Measurements from ENCODE around the gene FOXD2. TPM values are rescaled to one million over a fixed set of nuclear protein-coding genes. Genes with fewer than 3 reads are reported as not detected.

FOXD2 gene
- total RNA-seq, 4 donors from 2014 or later: under 0.01 to 0.57 (median 0.19) TPM; not detected in 1

DNA sequence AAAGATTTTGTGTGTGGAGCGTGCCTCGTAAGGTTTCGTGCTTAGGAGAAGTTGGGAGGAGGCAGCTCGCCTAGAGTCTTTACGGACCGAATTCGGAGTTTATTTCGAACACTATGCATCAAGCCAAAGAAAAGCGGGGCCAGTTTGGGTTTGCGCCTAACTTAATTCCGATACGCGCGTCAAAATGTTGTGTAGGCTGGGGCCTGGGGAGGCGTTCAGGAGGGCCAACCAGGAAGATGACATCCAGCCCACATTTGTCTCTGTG, 6.4 kb downstream of the FOXD2 start:
- intact Hi-C loops (cut with DNase I): no loop called here
- H3K9me3 ChIP-seq: no peaks in the 10 kb centered on the region
- no peaks in the 10 kb centered on the region for H3K36me3 ChIP-seq
- H3K27me3 ChIP-seq: peaks cover 14 to 98% (median 78%) of the 10 kb centered on the region in 4 donors
- TF ChIP-seq, protein P1, sequence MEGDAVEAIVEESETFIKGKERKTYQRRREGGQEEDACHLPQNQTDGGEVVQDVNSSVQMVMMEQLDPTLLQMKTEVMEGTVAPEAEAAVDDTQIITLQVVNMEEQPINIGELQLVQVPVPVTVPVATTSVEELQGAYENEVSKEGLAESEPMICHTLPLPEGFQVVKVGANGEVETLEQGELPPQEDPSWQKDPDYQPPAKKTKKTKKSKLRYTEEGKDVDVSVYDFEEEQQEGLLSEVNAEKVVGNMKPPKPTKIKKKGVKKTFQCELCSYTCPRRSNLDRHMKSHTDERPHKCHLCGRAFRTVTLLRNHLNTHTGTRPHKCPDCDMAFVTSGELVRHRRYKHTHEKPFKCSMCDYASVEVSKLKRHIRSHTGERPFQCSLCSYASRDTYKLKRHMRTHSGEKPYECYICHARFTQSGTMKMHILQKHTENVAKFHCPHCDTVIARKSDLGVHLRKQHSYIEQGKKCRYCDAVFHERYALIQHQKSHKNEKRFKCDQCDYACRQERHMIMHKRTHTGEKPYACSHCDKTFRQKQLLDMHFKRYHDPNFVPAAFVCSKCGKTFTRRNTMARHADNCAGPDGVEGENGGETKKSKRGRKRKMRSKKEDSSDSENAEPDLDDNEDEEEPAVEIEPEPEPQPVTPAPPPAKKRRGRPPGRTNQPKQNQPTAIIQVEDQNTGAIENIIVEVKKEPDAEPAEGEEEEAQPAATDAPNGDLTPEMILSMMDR (IDR thresholded peaks at IDR 0.05): no peak
- TF ChIP-seq EP300 (IDR thresholded peaks at IDR 0.05) (no peak), POLR2A (IDR thresholded peaks at IDR 0.05; ENCODE audit: low read depth) (no peak), POLR2AphosphoS5 (IDR thresholded peaks at IDR 0.05) (no peak)
- DNase-seq (ENCODE audit: extremely low spot score): no peak
- H3K4me3 ChIP-seq: peak overlapping the region; percentile 16 to 50 (median 36)
- no peak overlapping the region for H3K27ac ChIP-seq (replicated peaks in 1 of 4)
- peaks cover 12 to 23% (median 20%) of the 10 kb centered on the region in 4 donors for H3K4me1 ChIP-seq
- WGBS: 13% methylated on average over 15 of the region's 15 CpGs

DNA sequence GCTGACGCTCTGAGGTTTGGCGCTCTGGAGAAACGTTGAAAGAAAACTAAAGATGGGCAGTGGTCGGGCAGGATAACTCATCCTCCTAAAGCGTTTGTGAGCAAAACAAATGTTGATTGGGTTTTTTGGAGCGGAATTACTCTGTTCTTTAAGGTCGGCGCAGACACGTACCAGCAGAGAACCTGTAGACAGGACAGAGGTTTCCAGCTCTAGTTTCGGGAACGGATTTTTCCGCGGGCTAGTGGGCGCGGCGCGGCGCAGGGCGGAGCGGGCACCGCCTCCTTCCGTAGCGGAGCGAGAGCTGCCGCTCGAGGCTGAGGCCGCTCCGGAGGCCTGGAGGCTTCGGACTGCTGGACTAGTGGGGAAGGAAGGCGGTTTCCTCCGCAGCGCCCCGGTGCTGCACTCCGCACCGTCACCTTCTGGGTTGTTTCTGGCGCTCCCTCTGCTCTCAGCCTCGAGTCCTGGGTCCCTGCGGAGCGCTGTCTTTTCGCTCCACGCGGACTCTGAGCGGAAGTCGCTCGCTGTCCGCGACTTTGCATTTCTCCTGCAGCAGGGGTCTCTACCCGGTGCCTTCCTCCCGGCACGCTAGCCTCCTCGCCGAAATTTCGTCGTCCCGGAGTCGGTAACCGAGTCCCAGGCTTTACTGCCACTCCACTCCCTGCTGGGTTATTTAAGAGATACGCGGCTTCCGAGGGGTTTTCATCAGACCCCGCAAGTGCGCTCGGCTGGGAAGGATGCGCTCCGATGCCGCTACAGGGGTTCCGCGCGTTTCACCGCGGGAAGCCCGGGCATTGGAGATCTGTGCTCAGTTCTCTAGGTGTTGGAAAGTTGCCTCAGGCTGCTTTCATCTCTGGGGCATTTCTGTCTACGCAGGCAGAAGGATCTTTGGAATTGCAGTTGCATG, 7.0 kb downstream of the FOXD2 start:
- TF ChIP-seq POLR2AphosphoS5 (IDR thresholded peaks at IDR 0.05): no peak
- TF ChIP-seq, protein P1 (IDR thresholded peaks at IDR 0.05): no peak
- no peaks in the 10 kb centered on the region for H3K36me3 ChIP-seq
- H3K4me3 ChIP-seq: peak overlapping the region; percentile 16 to 50 (median 36)
- DNase-seq (ENCODE audit: extremely low spot score): no peak
- intact Hi-C loops (cut with DNase I): no loop called here
- WGBS: 6% methylated on average over 17 of the region's 73 CpGs
- H3K4me1 ChIP-seq: peaks cover 12 to 25% (median 19%) of the 10 kb centered on the region in 4 donors
- H3K27me3 ChIP-seq: peaks cover 12 to 98% (median 78%) of the 10 kb centered on the region in 4 donors
- H3K27ac ChIP-seq (replicated peaks in 1 of 4): no peak overlapping the region
- H3K9me3 ChIP-seq: no peaks in the 10 kb centered on the region

DNA sequence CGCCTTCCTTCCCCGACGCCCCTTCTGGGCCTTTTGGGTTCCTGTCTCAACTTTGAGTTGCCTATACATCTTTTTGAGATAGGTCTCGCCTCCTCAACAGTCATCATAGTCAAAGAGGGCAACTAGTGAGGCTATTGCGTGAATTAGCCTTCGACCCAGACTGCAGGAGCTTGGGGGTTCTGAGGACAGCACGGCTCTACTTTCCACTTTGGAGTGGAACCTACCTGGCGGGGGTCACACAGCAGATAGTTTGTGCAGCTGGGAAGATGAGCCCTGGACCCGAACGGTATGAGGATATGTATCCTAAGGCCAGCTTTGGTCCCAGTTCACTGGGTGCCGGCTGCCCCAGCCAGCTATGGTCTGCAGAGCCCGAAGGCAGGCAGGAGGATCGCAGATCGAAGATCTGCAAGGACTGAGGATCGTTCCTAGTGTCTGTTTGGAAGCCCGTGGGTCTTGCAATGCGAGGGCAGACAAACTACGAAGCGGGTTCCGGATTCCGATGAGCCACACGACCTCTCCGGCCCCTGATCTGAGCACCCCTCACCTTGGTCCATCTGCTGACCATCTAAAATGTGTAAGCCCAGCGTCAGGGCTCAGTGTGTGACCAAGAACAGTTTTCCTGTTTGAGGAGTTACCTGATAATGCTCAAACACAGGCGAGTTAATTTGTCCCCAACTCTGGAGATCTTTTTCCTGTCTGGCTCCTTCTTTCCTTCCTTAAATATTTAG, 8.1 kb downstream of the FOXD2 start:
- H3K9me3 ChIP-seq: no peaks in the 10 kb centered on the region
- no peak for TF ChIP-seq POLR2A (IDR thresholded peaks at IDR 0.05; ENCODE audit: low read depth)
- TF ChIP-seq EP300 (IDR thresholded peaks at IDR 0.05): no peak
- no peak for TF ChIP-seq POLR2AphosphoS5 (IDR thresholded peaks at IDR 0.05)
- TF ChIP-seq, protein P1 (IDR thresholded peaks at IDR 0.05): no peak
- intact Hi-C loops (cut with DNase I): no loop called here
- peaks cover 12 to 100% (median 73%) of the 10 kb centered on the region in 4 donors for H3K27me3 ChIP-seq
- no peak overlapping the region for H3K27ac ChIP-seq (replicated peaks in 1 of 4)
- H3K4me1 ChIP-seq: peaks cover 14 to 29% (median 21%) of the 10 kb centered on the region in 4 donors
- no peaks in the 10 kb centered on the region for H3K36me3 ChIP-seq
- 22% methylated on average over 11 of the region's 25 CpGs for WGBS
- DNase-seq (ENCODE audit: extremely low spot score): no peak
- H3K4me3 ChIP-seq: no peak overlapping the region

- 58% methylated on average over 4 of the region's 4 CpGs for WGBS
- DNase-seq (ENCODE audit: extremely low spot score): no peak
- Histone ChIP-seq H3K4me3 (no peak overlapping the region), H3K4me1 (peaks cover 14 to 29% (median 20%) of the 10 kb centered on the region in 4 donors), H3K27ac (replicated peaks in 1 of 4) (no peak overlapping the region), H3K9me3 (no peaks in the 10 kb centered on the region), H3K27me3 (peaks cover 12 to 100% (median 53%) of the 10 kb centered on the region in 4 donors), H3K36me3 (no peaks in the 10 kb centered on the region)
- intact Hi-C loops (cut with DNase I): no loop called here
- TF ChIP-seq, protein P1 (IDR thresholded peaks at IDR 0.05): no peak
- no peak for TF ChIP-seq EP300 (IDR thresholded peaks at IDR 0.05)
- no peak for TF ChIP-seq POLR2A (IDR thresholded peaks at IDR 0.05; ENCODE audit: low read depth)
- TF ChIP-seq POLR2AphosphoS5 (IDR thresholded peaks at IDR 0.05): no peak
These were observed 10.8 kb downstream of the FOXD2 start for GRCh38 chr1:47448462-47449222.

All from esophagus muscularis mucosa (tissue), 4 donors.